SH-SY5Y (cell line): Measurements from ENCODE around the gene ATP8B4.

Source experiments
- GATA2 ChIP-seq: IDR thresholded peaks from 2 replicates; pipeline ENCODE4 v1.6.1; 2011; ENCODE audit warnings: mild to moderate bottlenecking, low read depth, low read length
- GATA3 ChIP-seq: IDR thresholded peaks from 2 replicates; pipeline ENCODE4 v1.6.1; 2011; ENCODE audit warnings: low read depth, mild to moderate bottlenecking, low read length, moderate library complexity

DNA sequence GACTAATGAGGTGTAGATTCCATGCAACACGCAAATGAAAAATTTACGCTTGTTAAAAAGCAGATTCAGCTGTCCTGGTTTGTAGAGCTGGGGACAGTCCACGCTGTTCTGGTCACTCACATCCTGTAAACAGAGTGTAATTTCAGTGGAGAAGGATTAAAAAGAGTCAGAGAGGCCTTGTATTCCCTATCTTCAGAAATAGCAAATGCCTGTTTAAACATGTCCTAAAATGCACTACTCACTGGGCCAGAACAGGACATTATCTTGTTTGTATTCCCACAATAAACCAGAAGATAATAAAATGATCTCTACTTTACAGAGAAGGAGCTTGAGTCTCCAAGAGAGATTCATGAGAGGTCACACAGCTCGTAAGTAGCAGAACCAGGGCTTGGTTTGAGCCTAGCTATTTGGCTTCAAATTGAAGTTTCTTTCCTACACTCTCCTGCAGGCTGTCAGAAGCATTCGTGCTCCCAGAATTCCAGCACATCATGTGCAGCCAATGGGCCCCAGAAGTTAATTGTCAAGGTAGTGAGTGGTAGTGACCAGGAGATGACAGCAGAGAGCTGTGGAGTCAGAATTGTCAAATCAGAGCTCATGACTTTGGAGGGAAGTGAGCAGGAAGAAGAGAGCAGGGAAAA, 242.5 kb downstream of the ATP8B4 start:
- TF ChIP-seq GATA3 (no peak), GATA2 (no peak)
